ENCODE results near the gene FBXL7. TPM values are rescaled to one million over a fixed set of nuclear protein-coding genes. Genes with fewer than 3 reads are reported as not detected.

FBXL7 gene
- total and polyA plus RNA-seq, 9 of the 15 experiments (the other 6 are each of a cell fraction or from before 2014, with no cell fraction given) = 0.04 to 0.08 TPM; not detected in 7

- TF ChIP-seq GTF2B (IDR thresholded peaks at IDR 0.05; ENCODE audit: extremely low read depth, insufficient read length) = no peak
- no peak for TF ChIP-seq CGGBP1 (CRISPR knock-in tag; IDR thresholded peaks at IDR 0.05)
- TF ChIP-seq ZNF311 (CRISPR knock-in tag; IDR thresholded peaks at IDR 0.05) = no peak
- TF ChIP-seq GTF2E2 (tag; IDR thresholded peaks at IDR 0.05) = no peak
- no peak for TF ChIP-seq TSHZ1 (CRISPR knock-in tag; IDR thresholded peaks at IDR 0.05)
- no peak for TF ChIP-seq TBL1XR1 (IDR thresholded peaks at IDR 0.05; ENCODE audit: low read length in 2 of 2)
- TF ChIP-seq E2F4 (CRISPR knock-in tag; IDR thresholded peaks at IDR 0.05; ENCODE audit: low read depth) = no peak
- TF ChIP-seq BRD9 (IDR thresholded peaks at IDR 0.05; ENCODE audit: low read depth, partially characterized antibody) = no peak
- no peak for TF ChIP-seq TOE1 (IDR thresholded peaks at IDR 0.05; ENCODE audit: borderline replicate concordance)
- no peak for TF ChIP-seq TOE1 (CRISPR knock-in tag; IDR thresholded peaks at IDR 0.05; ENCODE audit: borderline replicate concordance, low read depth)
- ATAC-seq (no peak), FAIRE-seq (no peak), DNase-seq (ENCODE audit: extremely low read depth in 1 of 4, low spot score in 3 of 4) (no peak)
- ChIA-PET CTCF (ENCODE audit: low intra/inter-chr PET ratio) (no interaction called here), POLR2A (no interaction called here)
- 5% methylated on average over 2 of the region's 2 CpGs for WGBS (ENCODE audit: insufficient coverage, low coverage, missing lambda C conversion rate)
- BruUV-seq (replicated peaks) = no TSS peak
- Histone ChIP-seq H3K36me3 (ENCODE audit: control insufficient read depth, insufficient read depth, low read length) (no peaks in the 10 kb centered on the region), H4K20me1 (replicated peaks; ENCODE audit: control insufficient read depth, insufficient read depth, low read length) (no peaks in the 10 kb centered on the region), H3K27ac (ENCODE audit: extremely low read depth, low read depth, low read length) (no peak overlapping the region), H2AFZ (ENCODE audit: low read depth, low read length) (no peak overlapping the region), H3K4me1 (replicated peaks in 1 of 2; ENCODE audit: control insufficient read depth in 2 of 2, insufficient read depth in 2 of 2, low read length in 2 of 2) (no peaks in the 10 kb centered on the region), H3K9me1 (ENCODE audit: control insufficient read depth, insufficient read depth, low read length) (no peaks in the 10 kb centered on the region), H3K9me3 (replicated peaks; ENCODE audit: control insufficient read depth, insufficient read depth, low read depth, low read length) (no peaks in the 10 kb centered on the region), H3K9ac (ENCODE audit: insufficient read depth in 1 of 2, low read depth in 2 of 2, low read length in 2 of 2) (no peak overlapping the region), H3K79me2 (ENCODE audit: control insufficient read depth, insufficient read depth, low read length) (no peaks in the 10 kb centered on the region), H3K27me3 (ENCODE audit: control insufficient read depth in 2 of 2, insufficient read depth in 2 of 2, low read length in 2 of 2) (no peaks in the 10 kb centered on the region), H3K4me3 (no peak overlapping the region), H3K4me2 (ENCODE audit: insufficient read depth, low read length) (no peak overlapping the region)
- in situ Hi-C loops (cut with MboI) = no loop called here
- intact Hi-C loops (cut with micrococcal nuclease) = no loop called here
Observed at GRCh38 chr5:15601853-15602252, 101.9 kb downstream of the FBXL7 start.

Measured in K562 (cell line).